ENCODE measurements around the gene FBLN5.
"Not testable (repeated sequence)": the region's sequence is repeated elsewhere in the genome, so short reads cannot be mapped to it uniquely, and the experiment has no call there.

FBLN5 gene

DNA sequence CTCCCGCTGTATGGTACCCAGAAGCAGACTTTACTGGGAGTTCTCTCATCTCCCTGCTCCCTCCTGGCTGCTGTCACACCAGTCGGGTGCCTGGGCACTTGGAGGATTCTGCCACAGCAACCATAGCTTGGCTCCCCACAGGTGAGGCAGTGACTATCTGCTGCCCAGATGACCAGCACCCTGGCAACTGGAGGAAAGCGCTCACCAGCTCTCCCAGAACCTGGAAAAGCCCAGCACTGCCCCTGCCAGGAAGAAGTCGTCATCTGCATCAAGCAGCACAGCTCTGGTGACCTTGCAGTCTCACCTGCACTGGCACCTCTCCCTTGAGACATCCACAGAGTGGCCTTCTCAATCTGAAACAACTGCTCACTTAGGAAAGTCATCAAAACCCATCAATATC lies 48.3 kb downstream of the FBLN5 start:
- H3K4me3 ChIP-seq (ENCODE audit: low read depth, low read length), result no peak overlapping the region
- TF ChIP-seq, protein P1, sequence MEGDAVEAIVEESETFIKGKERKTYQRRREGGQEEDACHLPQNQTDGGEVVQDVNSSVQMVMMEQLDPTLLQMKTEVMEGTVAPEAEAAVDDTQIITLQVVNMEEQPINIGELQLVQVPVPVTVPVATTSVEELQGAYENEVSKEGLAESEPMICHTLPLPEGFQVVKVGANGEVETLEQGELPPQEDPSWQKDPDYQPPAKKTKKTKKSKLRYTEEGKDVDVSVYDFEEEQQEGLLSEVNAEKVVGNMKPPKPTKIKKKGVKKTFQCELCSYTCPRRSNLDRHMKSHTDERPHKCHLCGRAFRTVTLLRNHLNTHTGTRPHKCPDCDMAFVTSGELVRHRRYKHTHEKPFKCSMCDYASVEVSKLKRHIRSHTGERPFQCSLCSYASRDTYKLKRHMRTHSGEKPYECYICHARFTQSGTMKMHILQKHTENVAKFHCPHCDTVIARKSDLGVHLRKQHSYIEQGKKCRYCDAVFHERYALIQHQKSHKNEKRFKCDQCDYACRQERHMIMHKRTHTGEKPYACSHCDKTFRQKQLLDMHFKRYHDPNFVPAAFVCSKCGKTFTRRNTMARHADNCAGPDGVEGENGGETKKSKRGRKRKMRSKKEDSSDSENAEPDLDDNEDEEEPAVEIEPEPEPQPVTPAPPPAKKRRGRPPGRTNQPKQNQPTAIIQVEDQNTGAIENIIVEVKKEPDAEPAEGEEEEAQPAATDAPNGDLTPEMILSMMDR (IDR thresholded peaks at IDR 0.05; ENCODE audit: low read depth, low read length), result no peak

- no peak overlapping the region for H3K4me3 ChIP-seq (ENCODE audit: low read depth, low read length)
- TF ChIP-seq, protein P1 (IDR thresholded peaks at IDR 0.05; ENCODE audit: low read depth, low read length), result no peak
These were observed 49.1 kb downstream of the FBLN5 start for GRCh38 chr14:91898372-91898771.

DNA sequence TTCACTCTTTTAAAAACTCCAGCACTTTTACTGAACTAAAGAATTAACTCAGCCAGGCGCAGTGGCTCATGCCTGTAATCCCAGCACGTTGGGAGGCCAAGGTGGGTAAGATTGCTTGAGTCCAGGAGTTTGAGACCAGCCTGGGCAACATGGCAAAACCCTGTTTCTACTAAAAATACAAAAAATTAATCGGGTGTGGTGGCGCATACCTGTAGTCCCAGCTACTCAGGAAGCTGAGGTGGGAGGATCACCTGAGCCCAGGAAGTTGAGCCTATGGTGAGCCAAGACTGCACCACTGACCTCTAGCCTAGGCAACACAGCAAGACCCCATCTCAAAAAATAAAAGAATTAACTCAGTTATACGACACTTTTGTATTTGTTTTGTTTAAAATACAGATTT lies 49.8 kb downstream of the FBLN5 start:
- H3K4me3 ChIP-seq (ENCODE audit: low read depth, low read length), result not testable (repeated sequence)

GRCh38 chr14:91897106-91897701 lies 50.3 kb downstream of the FBLN5 start:
- no peak overlapping the region for H3K4me3 ChIP-seq (ENCODE audit: low read depth, low read length)
- TF ChIP-seq, protein P1 (IDR thresholded peaks at IDR 0.05; ENCODE audit: low read depth, low read length), result no peak

DNA sequence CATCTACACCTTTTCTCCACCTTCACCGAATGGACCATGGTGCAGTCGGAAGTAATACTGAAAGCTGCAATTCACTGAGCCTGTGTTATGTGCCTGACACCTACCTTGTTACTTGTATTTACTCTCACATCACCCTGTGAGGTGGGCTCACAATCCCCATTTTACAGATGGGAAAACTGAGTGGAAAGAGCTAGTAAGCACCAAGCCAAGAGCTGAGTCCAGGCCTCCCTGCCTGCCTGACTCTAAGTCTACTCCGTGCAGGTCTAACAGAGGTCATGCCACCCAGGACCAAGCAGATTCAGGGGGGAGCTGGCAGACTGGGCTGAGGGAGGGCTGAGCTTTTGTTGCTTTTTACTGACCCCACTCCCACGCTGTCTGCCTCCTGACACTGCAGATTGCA lies 51.1 kb downstream of the FBLN5 start:
- TF ChIP-seq, protein P1 (IDR thresholded peaks at IDR 0.05; ENCODE audit: low read depth, low read length), result no peak
- H3K4me3 ChIP-seq (ENCODE audit: low read depth, low read length), result no peak overlapping the region

- TF ChIP-seq, protein P1 (IDR thresholded peaks at IDR 0.05; ENCODE audit: low read depth, low read length), result no peak
- no peak overlapping the region for H3K4me3 ChIP-seq (ENCODE audit: low read depth, low read length)
These were observed 53.8 kb downstream of the FBLN5 start for GRCh38 chr14:91893669-91894068.

DNA sequence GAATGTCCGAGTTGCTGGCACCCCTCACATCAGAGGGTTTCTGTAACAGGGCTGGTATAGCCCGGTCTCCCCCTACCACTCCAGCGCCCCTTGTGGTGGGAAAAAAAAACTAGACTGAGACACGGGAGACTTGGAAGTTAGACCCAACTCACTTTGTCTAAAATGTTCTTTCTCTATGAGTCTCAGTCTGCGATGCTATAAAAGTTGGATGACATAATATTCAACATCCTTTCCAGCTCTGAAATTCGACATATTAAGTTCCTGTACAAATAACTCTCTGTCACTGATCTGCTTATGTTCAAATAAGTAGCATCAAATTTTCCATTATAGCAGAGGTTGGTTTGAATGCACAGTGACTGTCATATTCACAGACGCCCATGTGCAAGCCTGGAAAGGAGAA lies 54.5 kb downstream of the FBLN5 start:
- no peak overlapping the region for H3K4me3 ChIP-seq (ENCODE audit: low read depth, low read length)
- TF ChIP-seq, protein P1 (IDR thresholded peaks at IDR 0.05; ENCODE audit: low read depth, low read length), result peak; percentile 41; the same call in 1 of the 2 replicates

- H3K4me3 ChIP-seq (ENCODE audit: low read depth, low read length), result no peak overlapping the region
- TF ChIP-seq, protein P1 (IDR thresholded peaks at IDR 0.05; ENCODE audit: low read depth, low read length), result no peak
These were observed 55.7 kb downstream of the FBLN5 start for GRCh38 chr14:91891721-91892220.
